ENCODE measurements around the gene SEC14L2.

DNA sequence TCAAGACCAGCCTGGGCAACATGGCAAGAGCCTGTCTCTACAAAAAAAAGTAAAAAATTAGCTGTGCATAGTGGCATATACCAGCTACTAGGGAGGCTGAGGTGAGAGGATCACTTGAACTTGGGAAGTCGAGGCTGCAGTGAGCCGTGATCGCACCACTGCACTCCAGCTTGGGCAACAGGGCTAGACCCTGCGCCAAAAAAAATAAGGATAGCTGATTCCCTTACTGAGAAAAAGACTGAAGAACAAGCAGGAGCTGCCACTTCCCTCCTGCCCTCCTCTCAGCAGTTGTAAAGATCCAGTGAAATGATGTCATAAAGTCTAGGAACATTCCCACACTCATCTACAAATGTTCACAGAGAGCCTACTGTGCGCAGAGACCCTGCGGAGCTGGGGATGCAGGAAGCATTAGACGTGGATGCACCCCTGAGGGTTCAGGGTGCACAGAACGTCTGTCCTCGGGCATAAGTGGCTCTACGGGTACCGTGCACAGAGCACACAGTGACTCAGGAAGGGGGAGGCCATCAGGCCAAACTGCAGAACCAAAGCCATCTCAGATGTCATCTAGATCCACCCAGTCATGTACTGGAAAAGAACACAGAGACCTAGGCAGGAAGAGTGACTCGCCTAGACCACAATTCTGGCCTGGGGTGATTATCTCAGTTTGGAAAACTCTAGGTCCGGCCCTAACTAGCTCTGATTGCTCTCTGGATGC, 11.7 kb downstream of the SEC14L2 start:
- no peak for TF ChIP-seq POLR2A (IDR thresholded peaks at IDR 0.05)
- TF ChIP-seq, protein P1, sequence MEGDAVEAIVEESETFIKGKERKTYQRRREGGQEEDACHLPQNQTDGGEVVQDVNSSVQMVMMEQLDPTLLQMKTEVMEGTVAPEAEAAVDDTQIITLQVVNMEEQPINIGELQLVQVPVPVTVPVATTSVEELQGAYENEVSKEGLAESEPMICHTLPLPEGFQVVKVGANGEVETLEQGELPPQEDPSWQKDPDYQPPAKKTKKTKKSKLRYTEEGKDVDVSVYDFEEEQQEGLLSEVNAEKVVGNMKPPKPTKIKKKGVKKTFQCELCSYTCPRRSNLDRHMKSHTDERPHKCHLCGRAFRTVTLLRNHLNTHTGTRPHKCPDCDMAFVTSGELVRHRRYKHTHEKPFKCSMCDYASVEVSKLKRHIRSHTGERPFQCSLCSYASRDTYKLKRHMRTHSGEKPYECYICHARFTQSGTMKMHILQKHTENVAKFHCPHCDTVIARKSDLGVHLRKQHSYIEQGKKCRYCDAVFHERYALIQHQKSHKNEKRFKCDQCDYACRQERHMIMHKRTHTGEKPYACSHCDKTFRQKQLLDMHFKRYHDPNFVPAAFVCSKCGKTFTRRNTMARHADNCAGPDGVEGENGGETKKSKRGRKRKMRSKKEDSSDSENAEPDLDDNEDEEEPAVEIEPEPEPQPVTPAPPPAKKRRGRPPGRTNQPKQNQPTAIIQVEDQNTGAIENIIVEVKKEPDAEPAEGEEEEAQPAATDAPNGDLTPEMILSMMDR (IDR thresholded peaks at IDR 0.05): no peak

Data from tibial nerve (tissue), 3 donors.